CD4-positive, alpha-beta memory T cell (primary cell): ENCODE data around the gene TBCD. TPM values are rescaled to one million over a fixed set of nuclear protein-coding genes. Genes with fewer than 3 reads are reported as not detected.

Experiments used
- CTCF ChIA-PET: fragments of 350-600 bp; sonication (Branson Sonifier 250); formaldehyde crosslinking; loops from one replicate; lab custom pipeline; 2021; ENCODE audit warnings: inconsistent platforms; ENCODE audit not compliant: partially characterized antibody; lab: Charles Lee
- POLR2A ChIA-PET: fragments of 350-600 bp; sonication (Branson Sonifier 250); formaldehyde crosslinking; loops from one replicate; lab custom pipeline; 2021; ENCODE audit not compliant: partially characterized antibody; lab: Charles Lee
- DNase-seq, 5 donors: peaks; one replicate each; pipeline versions ENCODE4 v3.0.0 to v3.0.0-alpha.2; 2020 to 2022; ENCODE audit warnings: mixed read lengths in 1 of 5
- H3K27ac ChIP-seq: one replicate; pipeline ENCODE4 v1.7.0; 2013; ENCODE audit warnings: low read depth, low read length
- H3K27me3 ChIP-seq: 2 replicates; pipeline ENCODE4 v1.7.0; 2013; ENCODE audit warnings: mild to moderate bottlenecking, low read length, moderate library complexity; ENCODE audit not compliant: insufficient read depth
- H3K36me3 ChIP-seq: 2 replicates; pipeline ENCODE4 v1.7.0; 2013; ENCODE audit warnings: mild to moderate bottlenecking, low read length, moderate library complexity; ENCODE audit not compliant: insufficient read depth
- H3K4me1 ChIP-seq: 2 replicates; pipeline ENCODE4 v1.7.0; 2013; ENCODE audit warnings: mild to moderate bottlenecking, low read length, moderate library complexity; ENCODE audit not compliant: insufficient read depth
- H3K4me3 ChIP-seq, 2 donors: one replicate each; pipeline ENCODE4 v1.7.0; 2013; ENCODE audit warnings: low read length in 2 of 2, mild to moderate bottlenecking in 1 of 2
- H3K9me3 ChIP-seq, 2 donors: one replicate each; pipeline ENCODE4 v1.7.0; 2013; ENCODE audit warnings: low read length in 2 of 2, control low read depth in 1 of 2; ENCODE audit not compliant: control insufficient read depth in 1 of 2
- H3K27ac Mint-ChIP-seq, 7 donors: one replicate each; pipeline ENCODE4 v1.8.0; 2020 to 2021; ENCODE audit warnings: mixed read lengths in 7 of 7, mild to moderate bottlenecking in 6 of 7, inconsistent platforms in 3 of 7, moderate library complexity in 3 of 7
- H3K27me3 Mint-ChIP-seq, 2 donors: one replicate each; pipeline ENCODE4 v1.8.0; 2020 to 2021; ENCODE audit warnings: mixed read lengths in 2 of 2
- H3K36me3 Mint-ChIP-seq, 2 donors: one replicate each; pipeline ENCODE4 v1.8.0; 2020 to 2021; ENCODE audit warnings: mixed read lengths in 2 of 2, inconsistent platforms in 1 of 2, mild to moderate bottlenecking in 1 of 2
- H3K4me1 Mint-ChIP-seq, 4 donors: one replicate each; pipeline ENCODE4 v1.8.0; 2020 to 2021; ENCODE audit warnings: mixed read lengths in 4 of 4, mild to moderate bottlenecking in 1 of 4
- H3K4me3 Mint-ChIP-seq, 8 donors: one replicate each; pipeline ENCODE4 v1.8.0; 2020 to 2021; ENCODE audit warnings: mixed read lengths in 8 of 8, mild to moderate bottlenecking in 7 of 8, moderate library complexity in 6 of 8, inconsistent platforms in 3 of 8
- H3K9me3 Mint-ChIP-seq, 8 donors: one replicate each; pipeline ENCODE4 v1.8.0; 2020 to 2021; ENCODE audit warnings: mixed read lengths in 8 of 8, mild to moderate bottlenecking in 5 of 8, inconsistent platforms in 3 of 8, moderate library complexity in 1 of 8
- intact Hi-C: fragments of 100-400 bp; cut with micrococcal nuclease; formaldehyde crosslinking; loops from one replicate; pipeline ENCODE4 v1.15.1; 2023
- polyA plus RNA-seq, 2 donors: library from polyadenylated mRNA; unstranded; fragments of 300-500 nt; fragmentation: Illumina TruSeq; gene quantifications; one replicate each; pipeline ENCODE4 v1.2.3, GENCODE V29; 2021
- total RNA-seq, 2 experiments: library from RNA; stranded (reverse); gene quantifications; one replicate each; pipeline ENCODE4 v1.2.3, GENCODE V29; 2021

The TBCD gene
- total and polyA plus RNA-seq, 4 experiments from 2014 or later, result 102 to 263 (median 192) TPM

DNA sequence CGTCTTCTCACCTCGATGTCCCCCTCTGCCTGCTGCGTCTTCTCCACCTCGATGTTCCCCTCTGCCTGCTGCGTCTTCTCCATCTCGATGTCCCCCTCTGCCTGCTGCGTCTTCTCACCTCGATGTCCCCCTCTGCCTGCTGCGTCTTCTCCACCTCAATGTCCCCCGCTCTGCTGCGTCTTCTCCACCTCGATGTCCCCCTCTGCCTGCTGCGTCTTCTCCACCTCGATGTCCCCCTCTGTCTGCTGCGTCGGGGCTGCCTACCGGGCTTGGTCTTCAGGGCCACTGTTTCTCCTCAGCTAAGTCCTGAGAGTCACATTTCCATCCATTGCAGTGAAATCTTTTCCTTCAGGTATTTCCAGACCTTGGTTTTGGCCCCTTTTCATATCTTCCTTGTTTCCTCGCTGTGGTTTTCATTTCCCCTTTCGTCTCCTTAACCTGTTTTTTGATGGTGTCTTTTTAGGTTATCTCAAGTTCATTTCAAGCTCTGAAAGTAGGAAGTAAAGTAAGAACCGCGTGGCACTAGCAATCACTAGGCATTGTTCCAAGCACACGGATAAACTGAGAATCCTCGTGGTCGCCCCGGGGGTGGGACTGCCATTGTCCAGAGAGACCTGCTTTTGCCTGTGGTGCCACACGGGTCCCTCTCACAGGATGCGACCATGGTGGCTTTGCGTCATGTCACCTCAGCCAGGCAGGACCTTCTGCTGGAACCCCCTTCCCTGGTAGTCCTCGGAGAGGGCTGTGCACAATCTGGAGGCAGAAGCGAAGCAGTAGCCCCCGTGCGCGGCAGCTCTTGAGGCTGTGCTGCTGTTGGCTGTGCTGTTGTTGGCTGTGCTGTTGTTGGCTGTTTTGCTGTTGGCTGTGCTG, 97.4 kb downstream of the TBCD start:
- Histone ChIP-seq H3K9me3 (no peaks in the 10 kb centered on the region), H3K4me1 (no peaks in the 10 kb centered on the region), H3K27me3 (no peaks in the 10 kb centered on the region), H3K36me3 (no peaks in the 10 kb centered on the region), H3K4me3 (no peak overlapping the region), H3K27ac (no peak overlapping the region)
- POLR2A ChIA-PET, result interaction anchor here (1.0 kb wide), 1 partner anchor 11 kb away, joined by 3 read pairs; no protein-coding TSS in a partner anchor
- Mint-ChIP-seq H3K27me3 (no peaks in the 10 kb centered on the region), H3K27ac (peak overlapping the region in 6 of 7 donors; percentile 8 to 88 (median 50)), H3K36me3 (peaks cover 2 to 10% of the 10 kb centered on the region in 2 donors), H3K4me3 (peak overlapping the region in 2 of 8 donors; percentile 20 to 25), H3K9me3 (no peaks in the 10 kb centered on the region), H3K4me1 (peaks cover 4 to 11% (median 8%) of the 10 kb centered on the region in 4 donors)
- DNase-seq, result no peak
- CTCF ChIA-PET, result no interaction called here
- intact Hi-C loops, result no loop called here

DNA sequence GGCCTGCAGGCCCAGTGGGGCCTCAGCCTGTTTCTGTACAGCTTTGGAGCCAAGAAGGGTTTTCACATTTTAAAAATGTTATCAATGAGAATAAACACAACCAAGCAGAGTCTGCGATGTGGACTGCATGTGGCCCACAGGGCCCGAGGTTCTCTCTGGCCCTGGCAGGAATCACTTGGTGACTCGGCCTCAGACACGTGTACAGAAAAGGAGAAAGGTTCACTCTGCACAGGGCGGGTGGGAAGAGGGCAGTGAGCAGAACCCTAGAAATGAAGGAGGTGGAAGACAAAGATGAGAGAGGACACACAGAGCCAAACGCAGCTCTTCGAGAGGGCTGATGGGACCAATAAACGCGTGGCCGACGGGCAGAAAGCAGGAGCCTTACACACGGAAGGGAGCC, 99.5 kb downstream of the TBCD start:
- Histone ChIP-seq H3K27me3 (no peaks in the 10 kb centered on the region), H3K27ac (no peak overlapping the region), H3K4me1 (no peaks in the 10 kb centered on the region), H3K9me3 (no peaks in the 10 kb centered on the region), H3K36me3 (no peaks in the 10 kb centered on the region), H3K4me3 (no peak overlapping the region)
- intact Hi-C loops, result no loop called here
- H3K27me3 Mint-ChIP-seq, result no peaks in the 10 kb centered on the region
- DNase-seq, result no peak
- ChIA-PET POLR2A (no interaction called here), CTCF (interaction anchor here (0.6 kb wide), 1 partner anchor 26 kb away, joined by 3 read pairs; no protein-coding TSS in a partner anchor)
- no peaks in the 10 kb centered on the region for H3K9me3 Mint-ChIP-seq
- H3K4me3 Mint-ChIP-seq, result no peak overlapping the region
- H3K4me1 Mint-ChIP-seq, result peaks cover 4 to 13% (median 8%) of the 10 kb centered on the region in 4 donors
- peaks cover 3 to 13% of the 10 kb centered on the region in 2 donors for H3K36me3 Mint-ChIP-seq
- peak overlapping the region in 1 of 7 donors; percentile 17 for H3K27ac Mint-ChIP-seq

DNA sequence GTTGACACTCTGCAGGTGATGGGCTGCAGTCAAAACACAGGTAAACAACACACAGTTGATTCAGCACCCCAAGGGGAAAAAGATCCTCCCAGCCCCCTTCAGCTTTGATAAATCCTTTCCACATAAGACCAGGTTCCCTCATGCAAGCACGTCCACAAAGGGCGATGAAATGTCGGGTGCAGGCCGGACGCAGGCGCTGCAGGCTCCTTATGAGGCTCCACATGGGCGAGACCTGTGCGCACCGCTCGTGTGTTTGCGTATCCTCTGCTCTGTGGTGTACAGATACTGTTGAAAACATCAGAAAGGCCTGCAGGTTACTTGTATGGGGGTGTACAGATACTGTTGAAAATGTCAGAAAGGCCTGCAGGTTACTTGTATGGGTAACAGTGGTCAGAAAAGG, 102.4 kb downstream of the TBCD start:
- peak overlapping the region in 1 of 7 donors; percentile 8 for H3K27ac Mint-ChIP-seq
- H3K4me3 Mint-ChIP-seq, result no peak overlapping the region
- ChIA-PET CTCF (interaction anchor here (1.1 to 1.6 kb wide), 2 partner anchors 9 to 10 kb away, joined by 4 read pairs; no protein-coding TSS in a partner anchor), POLR2A (interaction anchor here (1.3 kb wide), 1 partner anchor 10 kb away, joined by 4 read pairs; no protein-coding TSS in a partner anchor)
- no peak for DNase-seq
- no peaks in the 10 kb centered on the region for H3K9me3 Mint-ChIP-seq
- H3K4me1 Mint-ChIP-seq, result peaks cover 14 to 22% (median 19%) of the 10 kb centered on the region in 4 donors
- no peaks in the 10 kb centered on the region for H3K36me3 ChIP-seq
- no peaks in the 10 kb centered on the region for H3K9me3 ChIP-seq
- H3K27me3 Mint-ChIP-seq, result no peaks in the 10 kb centered on the region
- peaks cover 2 to 11% of the 10 kb centered on the region in 2 donors for H3K36me3 Mint-ChIP-seq
- peaks cover 13% of the 10 kb centered on the region for H3K4me1 ChIP-seq
- no peak overlapping the region for H3K4me3 ChIP-seq
- H3K27me3 ChIP-seq, result no peaks in the 10 kb centered on the region
- intact Hi-C loops, result no loop called here
- H3K27ac ChIP-seq, result no peak overlapping the region

DNA sequence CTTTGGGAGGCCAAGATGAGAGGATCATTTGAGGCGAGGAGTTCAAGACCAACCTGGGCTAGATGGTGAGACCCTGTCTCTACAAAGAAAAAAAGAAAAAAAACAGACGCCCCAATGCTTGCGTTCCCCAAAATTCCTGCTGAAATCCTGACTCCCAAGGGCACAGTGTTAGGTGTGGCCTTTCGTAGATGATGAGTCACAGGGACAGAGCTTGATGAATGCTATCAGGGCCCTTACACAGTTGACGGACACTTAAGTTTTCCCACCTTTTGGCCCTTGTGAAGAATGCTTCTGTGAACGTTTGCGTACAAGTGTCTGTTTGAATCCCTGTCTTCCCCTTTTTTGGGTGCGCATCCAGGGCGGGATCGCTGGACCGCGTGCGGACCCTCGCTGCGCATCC, 104.5 kb downstream of the TBCD start:
- ChIA-PET CTCF (no interaction called here), POLR2A (interaction anchor here (1.3 kb wide), 1 partner anchor 29 kb away, joined by 3 read pairs; no protein-coding TSS in a partner anchor)
- Histone ChIP-seq H3K27ac (no peak overlapping the region), H3K36me3 (no peaks in the 10 kb centered on the region), H3K27me3 (no peaks in the 10 kb centered on the region), H3K4me3 (no peak overlapping the region), H3K9me3 (no peaks in the 10 kb centered on the region), H3K4me1 (peaks cover 35% of the 10 kb centered on the region)
- intact Hi-C loops, result no loop called here
- Mint-ChIP-seq H3K9me3 (no peaks in the 10 kb centered on the region), H3K4me1 (peaks cover 25 to 35% (median 29%) of the 10 kb centered on the region in 4 donors), H3K27me3 (no peaks in the 10 kb centered on the region), H3K4me3 (no peak overlapping the region), H3K36me3 (peaks cover 4 to 7% of the 10 kb centered on the region in 2 donors), H3K27ac (peak overlapping the region in 1 of 7 donors; percentile 7)
- DNase-seq, result no peak

DNA sequence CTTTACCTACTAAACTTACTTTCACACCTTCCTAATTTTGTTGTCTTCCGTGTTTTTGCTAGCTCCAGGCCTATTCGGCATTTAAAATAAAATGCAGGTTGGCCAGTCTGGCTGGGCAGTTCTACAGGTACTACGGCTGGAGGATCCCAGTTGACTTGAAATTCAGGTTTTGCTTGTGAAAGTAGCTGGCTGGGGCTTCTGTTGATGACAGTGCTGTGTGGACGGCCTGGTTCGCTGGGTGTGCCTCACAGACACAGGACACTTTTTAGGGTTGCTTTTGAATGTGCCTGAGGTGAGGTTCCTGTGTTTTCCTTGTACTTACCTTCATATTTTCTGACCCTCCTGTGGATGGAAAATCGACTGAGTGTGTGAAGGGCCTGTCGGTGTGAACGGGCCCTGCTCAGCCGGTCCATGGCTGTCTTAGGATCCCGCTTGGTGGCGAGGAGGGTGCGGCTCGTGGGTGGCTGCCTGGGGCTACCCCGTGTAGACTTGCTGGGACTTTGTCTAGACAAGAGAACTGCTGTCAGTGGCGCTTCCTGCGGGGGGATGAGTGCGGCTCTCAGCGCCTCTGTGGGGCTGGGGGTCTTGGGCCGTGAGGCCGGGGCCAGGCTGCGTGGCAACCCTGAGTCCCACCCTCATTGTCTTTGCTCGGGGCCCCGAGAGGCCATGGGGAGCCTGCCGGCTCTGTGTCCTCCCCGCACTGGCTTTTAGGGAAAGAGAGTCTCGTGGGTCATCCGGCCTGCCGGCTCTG, 106.7 kb downstream of the TBCD start:
- intact Hi-C loops, result no loop called here
- no peaks in the 10 kb centered on the region for H3K27me3 Mint-ChIP-seq
- no peaks in the 10 kb centered on the region for H3K9me3 ChIP-seq
- H3K36me3 Mint-ChIP-seq, result peaks cover 4 to 7% of the 10 kb centered on the region in 2 donors
- no peaks in the 10 kb centered on the region for H3K27me3 ChIP-seq
- H3K27ac ChIP-seq, result peak overlapping the region; percentile 71
- H3K36me3 ChIP-seq, result no peaks in the 10 kb centered on the region
- H3K27ac Mint-ChIP-seq, result peak overlapping the region; percentile 95 to 99 (median 98)
- H3K4me3 Mint-ChIP-seq, result peak overlapping the region; percentile 4 to 93 (median 66)
- H3K4me1 Mint-ChIP-seq, result peaks cover 36 to 55% (median 44%) of the 10 kb centered on the region in 4 donors
- ChIA-PET CTCF (interaction anchor here (1.0 to 1.5 kb wide), 3 partner anchors 55 to 77 kb away, joined by 3 to 4 read pairs (median 3); no protein-coding TSS in a partner anchor), POLR2A (interaction anchor here (0.7 to 3.4 kb wide), 5 partner anchors 13 to 34 kb away, joined by 3 to 31 read pairs (median 4); no protein-coding TSS in a partner anchor)
- no peak overlapping the region for H3K4me3 ChIP-seq
- H3K9me3 Mint-ChIP-seq, result no peaks in the 10 kb centered on the region
- H3K4me1 ChIP-seq, result peaks cover 53% of the 10 kb centered on the region
- DNase-seq, result peak in 3 of 5 donors; percentile 22 to 74 (median 37)

DNA sequence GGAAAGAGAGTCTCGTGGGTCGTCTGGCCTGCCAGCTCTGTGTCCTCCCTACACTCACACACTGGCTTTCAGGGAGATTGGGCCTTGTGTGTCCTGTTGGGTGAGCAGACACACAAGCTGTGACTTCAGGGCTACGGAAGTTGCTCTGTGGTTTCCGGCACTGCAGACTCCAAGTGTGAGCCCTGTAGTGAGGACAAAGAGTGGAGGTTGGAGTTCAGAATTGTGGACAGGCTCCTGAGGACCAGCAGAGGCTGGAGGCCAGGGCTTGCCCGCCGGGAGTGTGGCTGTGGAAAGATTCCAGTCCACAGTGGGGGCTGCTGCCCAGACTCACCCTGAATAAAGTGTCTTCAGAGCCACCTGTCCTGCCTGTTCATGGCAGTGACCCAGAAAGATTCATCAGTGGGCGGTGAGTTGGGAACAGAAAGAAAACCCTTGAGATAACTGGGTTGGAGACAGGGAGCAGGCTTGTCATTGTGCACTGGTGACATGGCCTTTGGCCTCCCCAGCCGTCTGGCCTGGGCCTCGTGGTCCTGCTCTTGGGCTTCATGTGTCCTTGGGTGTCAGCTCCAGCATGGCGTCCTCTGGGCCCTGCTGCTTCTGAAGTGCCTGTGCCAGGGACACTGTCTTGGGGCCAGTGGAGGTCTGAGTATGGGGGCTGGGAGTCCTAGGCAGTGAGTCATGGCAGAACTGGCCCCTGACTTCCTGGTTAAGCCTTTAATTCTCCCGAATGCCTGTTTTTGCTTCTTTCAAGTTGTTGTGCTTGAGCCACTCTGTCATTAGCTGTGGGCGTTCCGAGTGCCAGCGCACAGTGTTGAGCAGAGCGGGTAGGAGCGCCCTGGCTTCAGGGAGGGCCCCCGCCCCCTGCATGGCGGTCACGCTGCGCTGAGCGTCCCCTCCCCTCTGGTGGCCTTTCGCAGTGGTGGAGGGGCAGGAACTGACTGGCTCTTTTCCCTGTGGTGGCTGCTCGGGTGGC, 107.9 kb downstream of the TBCD start:
- Mint-ChIP-seq H3K4me3 (peak overlapping the region; percentile 85 to 93 (median 89)), H3K27me3 (no peaks in the 10 kb centered on the region), H3K4me1 (peaks cover 45 to 67% (median 55%) of the 10 kb centered on the region in 4 donors), H3K27ac (peak overlapping the region; percentile 95 to 99 (median 98)), H3K36me3 (peaks cover 4 to 7% of the 10 kb centered on the region in 2 donors), H3K9me3 (no peaks in the 10 kb centered on the region)
- intact Hi-C loops, result loop anchor here (10.0 kb wide), 1 partner anchor 185 kb away; no protein-coding TSS in a partner anchor
- Histone ChIP-seq H3K27ac (peak overlapping the region; percentile 71), H3K4me3 (peak overlapping the region; percentile 27 to 51), H3K9me3 (no peaks in the 10 kb centered on the region), H3K36me3 (no peaks in the 10 kb centered on the region), H3K4me1 (peaks cover 64% of the 10 kb centered on the region), H3K27me3 (no peaks in the 10 kb centered on the region)
- DNase-seq, result peak; percentile 45 to 77 (median 59)
- POLR2A ChIA-PET, result interaction anchor here (0.7 to 3.4 kb wide), 6 partner anchors 11 to 67 kb away, joined by 3 to 31 read pairs (median 3); no protein-coding TSS in a partner anchor
- CTCF ChIA-PET, result interaction anchor here (1.0 to 1.5 kb wide), 3 partner anchors 26 to 78 kb away, joined by 3 to 4 read pairs (median 3); no protein-coding TSS in a partner anchor
